ENCODE measurements around the gene CPAMD8. TPM values are rescaled to one million over a fixed set of nuclear protein-coding genes. Genes with fewer than 3 reads are reported as not detected.

The CPAMD8 gene
- total and polyA plus RNA-seq, 7 donors, result 0.60 to 14.4 (median 2.4) TPM

DNA sequence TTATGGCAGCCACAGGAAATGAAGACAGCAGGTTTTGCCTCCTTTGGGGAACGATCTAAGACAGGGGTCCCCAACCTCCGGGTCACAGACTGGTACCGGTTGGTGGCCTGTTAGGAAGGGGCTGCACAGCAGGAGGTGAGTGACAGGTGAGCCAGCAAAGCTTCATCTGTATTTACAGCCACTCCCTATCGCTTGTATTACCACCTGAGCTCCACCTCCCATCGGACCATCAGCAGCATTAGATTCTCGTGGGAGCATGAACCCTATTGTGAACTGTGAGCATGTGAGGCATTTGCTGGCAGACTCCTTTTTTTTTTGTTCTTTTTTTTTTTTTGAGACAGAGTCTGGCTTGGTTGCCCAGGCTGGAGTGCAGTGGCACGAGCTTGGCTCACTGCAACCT lies 115.6 kb downstream of the CPAMD8 start:
- intact Hi-C loops (cut with DNase I), result no loop called here
- DNase-seq, result peak; percentile 17
- Histone ChIP-seq H3K4me3 (no peak overlapping the region), H3K36me3 (no peaks in the 10 kb centered on the region), H3K27ac (no peak overlapping the region), H3K4me1 (no peaks in the 10 kb centered on the region), H3K27me3 (no peaks in the 10 kb centered on the region), H3K9me3 (peaks cover 9 to 16% (median 15%) of the 10 kb centered on the region in 4 donors)
- WGBS, 2 donors, result 88 to 90% methylated on average over 7 of the region's 7 CpGs
- TF ChIP-seq, protein P1, sequence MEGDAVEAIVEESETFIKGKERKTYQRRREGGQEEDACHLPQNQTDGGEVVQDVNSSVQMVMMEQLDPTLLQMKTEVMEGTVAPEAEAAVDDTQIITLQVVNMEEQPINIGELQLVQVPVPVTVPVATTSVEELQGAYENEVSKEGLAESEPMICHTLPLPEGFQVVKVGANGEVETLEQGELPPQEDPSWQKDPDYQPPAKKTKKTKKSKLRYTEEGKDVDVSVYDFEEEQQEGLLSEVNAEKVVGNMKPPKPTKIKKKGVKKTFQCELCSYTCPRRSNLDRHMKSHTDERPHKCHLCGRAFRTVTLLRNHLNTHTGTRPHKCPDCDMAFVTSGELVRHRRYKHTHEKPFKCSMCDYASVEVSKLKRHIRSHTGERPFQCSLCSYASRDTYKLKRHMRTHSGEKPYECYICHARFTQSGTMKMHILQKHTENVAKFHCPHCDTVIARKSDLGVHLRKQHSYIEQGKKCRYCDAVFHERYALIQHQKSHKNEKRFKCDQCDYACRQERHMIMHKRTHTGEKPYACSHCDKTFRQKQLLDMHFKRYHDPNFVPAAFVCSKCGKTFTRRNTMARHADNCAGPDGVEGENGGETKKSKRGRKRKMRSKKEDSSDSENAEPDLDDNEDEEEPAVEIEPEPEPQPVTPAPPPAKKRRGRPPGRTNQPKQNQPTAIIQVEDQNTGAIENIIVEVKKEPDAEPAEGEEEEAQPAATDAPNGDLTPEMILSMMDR (IDR thresholded peaks at IDR 0.05), result no peak
- TF ChIP-seq POLR2AphosphoS5 (IDR thresholded peaks at IDR 0.05), result no peak
- no peak for TF ChIP-seq POLR2A (IDR thresholded peaks at IDR 0.05)
- no peak for TF ChIP-seq EP300 (IDR thresholded peaks at IDR 0.05)

GRCh38 chr19:16908759-16909158 lies 117.9 kb downstream of the CPAMD8 start:
- intact Hi-C loops (cut with DNase I), result no loop called here
- H3K27ac ChIP-seq, result no peak overlapping the region
- no peaks in the 10 kb centered on the region for H3K4me1 ChIP-seq
- TF ChIP-seq EP300 (IDR thresholded peaks at IDR 0.05) (no peak), POLR2AphosphoS5 (IDR thresholded peaks at IDR 0.05) (no peak), POLR2A (IDR thresholded peaks at IDR 0.05) (no peak)
- TF ChIP-seq, protein P1 (IDR thresholded peaks at IDR 0.05), result no peak
- H3K9me3 ChIP-seq, result peaks cover 8 to 16% (median 10%) of the 10 kb centered on the region in 4 donors
- no peak overlapping the region for H3K4me3 ChIP-seq
- DNase-seq, result no peak
- H3K36me3 ChIP-seq, result no peaks in the 10 kb centered on the region
- WGBS, 2 donors, result 77 to 79% methylated on average over 12 of the region's 12 CpGs
- H3K27me3 ChIP-seq, result no peaks in the 10 kb centered on the region

DNA sequence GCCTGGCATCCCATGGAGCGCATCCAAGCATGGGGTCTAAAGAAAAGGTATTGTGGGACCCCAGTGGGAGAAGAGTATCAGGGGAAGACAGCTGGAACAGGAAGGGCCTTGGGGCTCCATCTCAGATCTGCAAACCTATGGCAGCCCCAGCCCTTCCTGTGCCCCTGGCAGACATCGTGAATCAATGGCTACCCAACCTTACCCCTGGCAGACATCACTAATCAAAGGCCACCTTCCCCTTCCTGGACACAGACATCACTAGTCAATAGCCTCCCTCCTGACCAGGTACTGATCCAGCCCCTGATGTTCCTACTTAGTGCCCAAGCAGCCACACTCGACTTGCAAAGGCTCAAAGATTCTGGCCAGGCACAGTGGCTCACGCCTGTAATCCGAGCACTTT lies 122.0 kb downstream of the CPAMD8 start:
- Histone ChIP-seq H3K4me3 (no peak overlapping the region), H3K27ac (no peak overlapping the region), H3K27me3 (no peaks in the 10 kb centered on the region), H3K9me3 (no peaks in the 10 kb centered on the region), H3K36me3 (no peaks in the 10 kb centered on the region), H3K4me1 (no peaks in the 10 kb centered on the region)
- no peak for TF ChIP-seq EP300 (IDR thresholded peaks at IDR 0.05)
- intact Hi-C loops (cut with DNase I), result no loop called here
- no peak for DNase-seq
- WGBS, 2 donors, result 46 to 58% methylated on average over 5 of the region's 5 CpGs

- no peaks in the 10 kb centered on the region for H3K9me3 ChIP-seq
- TF ChIP-seq POLR2A (IDR thresholded peaks at IDR 0.05) (no peak), EP300 (IDR thresholded peaks at IDR 0.05) (no peak), POLR2AphosphoS5 (IDR thresholded peaks at IDR 0.05) (no peak)
- TF ChIP-seq, protein P1 (IDR thresholded peaks at IDR 0.05), result no peak
- 89 to 91% methylated on average over 7 of the region's 7 CpGs for WGBS, 2 donors
- H3K4me1 ChIP-seq, result no peaks in the 10 kb centered on the region
- H3K27ac ChIP-seq, result no peak overlapping the region
- intact Hi-C loops (cut with DNase I), result no loop called here
- H3K36me3 ChIP-seq, result no peaks in the 10 kb centered on the region
- no peak for DNase-seq
- no peak overlapping the region for H3K4me3 ChIP-seq
- H3K27me3 ChIP-seq, result no peaks in the 10 kb centered on the region
Measured at GRCh38 chr19:16903347-16903746, 123.3 kb downstream of the CPAMD8 start.

GRCh38 chr19:16902545-16902944 lies 124.1 kb downstream of the CPAMD8 start:
- Histone ChIP-seq H3K36me3 (no peaks in the 10 kb centered on the region), H3K4me3 (no peak overlapping the region), H3K27ac (no peak overlapping the region), H3K4me1 (peaks cover 0 to 6% (median 0%) of the 10 kb centered on the region in 4 donors), H3K27me3 (peaks cover 0 to 4% (median 0%) of the 10 kb centered on the region in 3 donors), H3K9me3 (no peaks in the 10 kb centered on the region)
- no peak for TF ChIP-seq POLR2AphosphoS5 (IDR thresholded peaks at IDR 0.05)
- TF ChIP-seq, protein P1 (IDR thresholded peaks at IDR 0.05), result no peak
- TF ChIP-seq EP300 (IDR thresholded peaks at IDR 0.05), result no peak
- no peak for TF ChIP-seq POLR2A (IDR thresholded peaks at IDR 0.05)
- no peak for DNase-seq
- intact Hi-C loops (cut with DNase I), result no loop called here
- 91 to 93% methylated on average over 12 of the region's 12 CpGs for WGBS, 2 donors
